Transverse colon (tissue), 3 donors: ENCODE data around the gene SLC37A3.

Experiments
- POLR2A ChIP-seq: fragments of 450-650 bp; IDR thresholded peaks from one replicate; pipeline ENCODE4 v1.6.1; 2016; ENCODE audit warnings: antibody characterized with exemption, mild to moderate bottlenecking, moderate library complexity
- TF ChIP-seq, protein P1 (sequence below), 5 experiments: fragments of 200-600 bp in 3 of 5; fragments of 450-650 bp in 2 of 5; sonication (generic) in 3 of 5; IDR thresholded peaks; 1 replicate in 2 of 5; 2 replicates in 3 of 5; pipeline ENCODE4 v1.5.1; 2016 to 2017; ENCODE audit warnings: antibody characterized with exemption in 5 of 5, inconsistent platforms in 3 of 5, mild to moderate bottlenecking in 2 of 5, moderate library complexity in 1 of 5

DNA sequence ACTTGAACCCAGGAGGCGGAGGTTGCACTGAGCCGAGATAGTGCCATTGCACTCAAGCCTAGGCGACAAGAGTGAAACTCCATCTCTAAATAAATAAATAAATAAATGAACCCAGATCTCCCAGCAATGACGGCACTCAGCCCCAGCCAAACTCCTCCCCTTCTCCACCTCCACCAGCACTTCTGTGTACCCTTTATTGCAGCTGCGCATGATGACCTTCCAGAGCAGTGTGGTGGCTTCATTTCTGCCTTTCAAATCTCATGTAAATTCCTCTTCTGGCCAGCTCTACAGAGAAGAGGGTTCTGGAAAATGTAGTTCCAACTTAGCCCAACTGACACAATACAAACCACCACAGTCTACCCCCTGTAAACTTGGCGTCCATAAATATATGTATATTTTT is 108.5 kb downstream of the SLC37A3 start:
- TF ChIP-seq POLR2A = no peak
- TF ChIP-seq, protein P1, sequence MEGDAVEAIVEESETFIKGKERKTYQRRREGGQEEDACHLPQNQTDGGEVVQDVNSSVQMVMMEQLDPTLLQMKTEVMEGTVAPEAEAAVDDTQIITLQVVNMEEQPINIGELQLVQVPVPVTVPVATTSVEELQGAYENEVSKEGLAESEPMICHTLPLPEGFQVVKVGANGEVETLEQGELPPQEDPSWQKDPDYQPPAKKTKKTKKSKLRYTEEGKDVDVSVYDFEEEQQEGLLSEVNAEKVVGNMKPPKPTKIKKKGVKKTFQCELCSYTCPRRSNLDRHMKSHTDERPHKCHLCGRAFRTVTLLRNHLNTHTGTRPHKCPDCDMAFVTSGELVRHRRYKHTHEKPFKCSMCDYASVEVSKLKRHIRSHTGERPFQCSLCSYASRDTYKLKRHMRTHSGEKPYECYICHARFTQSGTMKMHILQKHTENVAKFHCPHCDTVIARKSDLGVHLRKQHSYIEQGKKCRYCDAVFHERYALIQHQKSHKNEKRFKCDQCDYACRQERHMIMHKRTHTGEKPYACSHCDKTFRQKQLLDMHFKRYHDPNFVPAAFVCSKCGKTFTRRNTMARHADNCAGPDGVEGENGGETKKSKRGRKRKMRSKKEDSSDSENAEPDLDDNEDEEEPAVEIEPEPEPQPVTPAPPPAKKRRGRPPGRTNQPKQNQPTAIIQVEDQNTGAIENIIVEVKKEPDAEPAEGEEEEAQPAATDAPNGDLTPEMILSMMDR (IDR thresholded peaks at IDR 0.05) = no peak
